ENCODE measurements around the gene SPTB.

DNA sequence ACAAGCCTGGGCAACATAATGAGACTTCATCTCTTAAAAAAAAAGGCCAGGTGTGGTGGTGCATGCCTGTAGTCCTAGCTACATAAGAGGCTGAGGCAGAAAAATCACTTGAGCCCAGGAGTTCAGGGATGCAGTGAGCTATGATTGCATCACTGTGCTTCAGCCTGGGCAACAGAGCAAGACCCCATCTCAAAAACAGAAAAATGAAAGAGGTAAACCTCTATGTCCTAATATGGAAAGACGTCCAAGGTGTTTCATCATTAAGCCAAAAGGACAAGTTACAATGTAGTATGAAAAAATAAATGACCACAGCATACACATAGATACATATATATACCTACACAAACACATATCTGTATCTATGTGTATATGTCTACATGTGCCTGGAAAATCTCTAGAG is 15.4 kb downstream of the SPTB start:
- TF ChIP-seq, protein P1, sequence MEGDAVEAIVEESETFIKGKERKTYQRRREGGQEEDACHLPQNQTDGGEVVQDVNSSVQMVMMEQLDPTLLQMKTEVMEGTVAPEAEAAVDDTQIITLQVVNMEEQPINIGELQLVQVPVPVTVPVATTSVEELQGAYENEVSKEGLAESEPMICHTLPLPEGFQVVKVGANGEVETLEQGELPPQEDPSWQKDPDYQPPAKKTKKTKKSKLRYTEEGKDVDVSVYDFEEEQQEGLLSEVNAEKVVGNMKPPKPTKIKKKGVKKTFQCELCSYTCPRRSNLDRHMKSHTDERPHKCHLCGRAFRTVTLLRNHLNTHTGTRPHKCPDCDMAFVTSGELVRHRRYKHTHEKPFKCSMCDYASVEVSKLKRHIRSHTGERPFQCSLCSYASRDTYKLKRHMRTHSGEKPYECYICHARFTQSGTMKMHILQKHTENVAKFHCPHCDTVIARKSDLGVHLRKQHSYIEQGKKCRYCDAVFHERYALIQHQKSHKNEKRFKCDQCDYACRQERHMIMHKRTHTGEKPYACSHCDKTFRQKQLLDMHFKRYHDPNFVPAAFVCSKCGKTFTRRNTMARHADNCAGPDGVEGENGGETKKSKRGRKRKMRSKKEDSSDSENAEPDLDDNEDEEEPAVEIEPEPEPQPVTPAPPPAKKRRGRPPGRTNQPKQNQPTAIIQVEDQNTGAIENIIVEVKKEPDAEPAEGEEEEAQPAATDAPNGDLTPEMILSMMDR (IDR thresholded peaks at IDR 0.05; ENCODE audit: poor library complexity): no peak
- TF ChIP-seq EZH2 (IDR thresholded peaks at IDR 0.05; ENCODE audit: borderline replicate concordance): no peak
- TF ChIP-seq EZH2phosphoT487 (IDR thresholded peaks at IDR 0.05; ENCODE audit: low read depth, severe bottlenecking, unreplicated experiment): no peak

Data from hepatocyte (in vitro differentiated cells).